Esophagus squamous epithelium (tissue), 4 donors: ENCODE measurements around the gene FGF12.

ENCODE experiments used
- POLR2A ChIP-seq, 4 donors: fragments of 450-650 bp; IDR thresholded peaks; one replicate each; pipeline ENCODE4 v1.6.1; 2017; ENCODE audit warnings: antibody characterized with exemption in 4 of 4, mild to moderate bottlenecking in 4 of 4, moderate library complexity in 3 of 4
- TF ChIP-seq, protein P1 (sequence below), 6 experiments: fragments of 450-650 bp in 4 of 6; fragments of 200-600 bp in 2 of 6; sonication (generic) in 2 of 6; IDR thresholded peaks; one replicate each; pipeline ENCODE4 v1.5.1; 2016 to 2019; ENCODE audit warnings: antibody characterized with exemption in 6 of 6, mild to moderate bottlenecking in 4 of 6, moderate library complexity in 4 of 6

DNA sequence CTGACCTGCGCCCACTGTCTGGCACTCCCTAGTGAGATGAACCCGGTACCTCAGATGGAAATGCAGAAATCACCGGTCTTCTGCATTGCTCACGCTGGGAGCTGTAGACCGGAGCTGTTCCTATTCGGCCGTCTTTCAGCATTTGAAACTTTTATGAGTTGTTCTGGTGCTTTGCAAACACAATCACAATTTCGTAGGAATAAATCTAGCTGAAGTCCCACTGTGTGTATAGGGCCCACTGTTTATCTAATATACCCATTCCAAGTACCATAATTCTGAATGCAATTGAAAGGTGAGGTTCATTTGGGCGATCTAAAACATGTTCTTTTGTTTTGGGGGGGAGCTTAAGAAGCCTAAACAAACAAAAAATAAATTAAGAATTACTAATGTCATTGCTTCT is 572.1 kb downstream of the FGF12 start:
- TF ChIP-seq, protein P1, sequence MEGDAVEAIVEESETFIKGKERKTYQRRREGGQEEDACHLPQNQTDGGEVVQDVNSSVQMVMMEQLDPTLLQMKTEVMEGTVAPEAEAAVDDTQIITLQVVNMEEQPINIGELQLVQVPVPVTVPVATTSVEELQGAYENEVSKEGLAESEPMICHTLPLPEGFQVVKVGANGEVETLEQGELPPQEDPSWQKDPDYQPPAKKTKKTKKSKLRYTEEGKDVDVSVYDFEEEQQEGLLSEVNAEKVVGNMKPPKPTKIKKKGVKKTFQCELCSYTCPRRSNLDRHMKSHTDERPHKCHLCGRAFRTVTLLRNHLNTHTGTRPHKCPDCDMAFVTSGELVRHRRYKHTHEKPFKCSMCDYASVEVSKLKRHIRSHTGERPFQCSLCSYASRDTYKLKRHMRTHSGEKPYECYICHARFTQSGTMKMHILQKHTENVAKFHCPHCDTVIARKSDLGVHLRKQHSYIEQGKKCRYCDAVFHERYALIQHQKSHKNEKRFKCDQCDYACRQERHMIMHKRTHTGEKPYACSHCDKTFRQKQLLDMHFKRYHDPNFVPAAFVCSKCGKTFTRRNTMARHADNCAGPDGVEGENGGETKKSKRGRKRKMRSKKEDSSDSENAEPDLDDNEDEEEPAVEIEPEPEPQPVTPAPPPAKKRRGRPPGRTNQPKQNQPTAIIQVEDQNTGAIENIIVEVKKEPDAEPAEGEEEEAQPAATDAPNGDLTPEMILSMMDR (IDR thresholded peaks at IDR 0.05), result no peak
- TF ChIP-seq POLR2A (IDR thresholded peaks at IDR 0.05), result no peak
